Transverse colon (tissue), 4 donors: ENCODE results near the gene REX1BD. TPM values are rescaled to one million over a fixed set of nuclear protein-coding genes. Genes with fewer than 3 reads are reported as not detected.
A peak's percentile ranks its signal among the peaks of the same experiment; 100 is the strongest.

Source experiments
- DNase-seq: peaks from one replicate; pipeline ENCODE4 v3.0.0-alpha.2; 2019
- H3K27ac ChIP-seq, 4 donors: fragments of 200-600 bp; sonication (generic); 2 replicates each; pipeline ENCODE4 v1.5.1; 2016 to 2018; ENCODE audit warnings: inconsistent platforms in 4 of 4
- H3K27me3 ChIP-seq: fragments of 200-600 bp; sonication (generic); 2 replicates; pipeline ENCODE4 v1.5.1; 2017; ENCODE audit warnings: inconsistent platforms
- H3K36me3 ChIP-seq, 4 donors: fragments of 200-600 bp; sonication (generic); 2 replicates each; pipeline ENCODE4 v1.5.1; 2017 to 2019; ENCODE audit warnings: inconsistent platforms in 4 of 4
- H3K4me1 ChIP-seq, 4 donors: fragments of 200-600 bp; sonication (generic); 2 replicates each; pipeline ENCODE4 v1.5.1; 2017 to 2020; ENCODE audit warnings: inconsistent platforms in 4 of 4
- H3K4me3 ChIP-seq, 4 donors: fragments of 200-600 bp; sonication (generic); 1 replicate in 1 of 4; 2 replicates in 3 of 4; pipeline versions ENCODE4 v1.5.1 to v1.6.1; 2017 to 2019; ENCODE audit warnings: inconsistent platforms in 4 of 4
- H3K9me3 ChIP-seq, 2 donors: fragments of 200-600 bp; sonication (generic); 2 replicates each; pipeline ENCODE4 v1.5.1; 2017 to 2019; ENCODE audit warnings: inconsistent platforms in 2 of 2
- EP300 ChIP-seq: sonication (generic); formaldehyde crosslinking; IDR thresholded peaks from one replicate; pipeline ENCODE4 v1.6.1; 2017; ENCODE audit warnings: antibody characterized with exemption, low read depth
- POLR2A ChIP-seq: fragments of 450-650 bp; IDR thresholded peaks from one replicate; pipeline ENCODE4 v1.6.1; 2016; ENCODE audit warnings: antibody characterized with exemption, mild to moderate bottlenecking, moderate library complexity
- POLR2AphosphoS5 ChIP-seq, 3 donors: sonication (generic); formaldehyde crosslinking; IDR thresholded peaks; one replicate each; pipeline ENCODE4 v1.6.1; 2016; ENCODE audit warnings: antibody characterized with exemption in 3 of 3
- WGBS, 2 donors: methylation state at CpG; one replicate each; pipeline ENCODE4 v1.1.5; 2018; ENCODE audit warnings: low coverage in 1 of 2; 5-methylcytosine and 5-hydroxymethylcytosine counted together
- in situ Hi-C, 4 donors: fragments of 200-750 bp; cut with MboI; loops; one replicate each; pipeline versions ENCODE4 v1.15.0 to v1.15.1; 2017; ENCODE audit warnings: low sequenced_read_pairs in 3 of 4, low pct_ligation_motif_present in 1 of 4, low pct_unique_long_range_greater_than_20kb in 1 of 4
- intact Hi-C: fragments of 100-400 bp; cut with DNase I; formaldehyde crosslinking; loops from one replicate; pipeline ENCODE4 v1.15.1; 2023; ENCODE audit warnings: low total_unique reads
- total RNA-seq, 4 donors: library from RNA; depleted of rRNA; stranded (reverse); fragments of >200 nt; gene quantifications; one replicate each; pipeline ENCODE4 v1.1.0, GENCODE V29; 2016
- TF ChIP-seq, protein P1 (sequence below), 5 experiments: fragments of 200-600 bp in 3 of 5; fragments of 450-650 bp in 2 of 5; sonication (generic) in 3 of 5; IDR thresholded peaks; 1 replicate in 2 of 5; 2 replicates in 3 of 5; pipeline ENCODE4 v1.5.1; 2016 to 2017; ENCODE audit warnings: antibody characterized with exemption in 5 of 5, inconsistent platforms in 3 of 5, mild to moderate bottlenecking in 2 of 5, moderate library complexity in 1 of 5

REX1BD gene
- total RNA-seq, 4 donors from 2014 or later, result 75.1 to 171 (median 121) TPM

DNA sequence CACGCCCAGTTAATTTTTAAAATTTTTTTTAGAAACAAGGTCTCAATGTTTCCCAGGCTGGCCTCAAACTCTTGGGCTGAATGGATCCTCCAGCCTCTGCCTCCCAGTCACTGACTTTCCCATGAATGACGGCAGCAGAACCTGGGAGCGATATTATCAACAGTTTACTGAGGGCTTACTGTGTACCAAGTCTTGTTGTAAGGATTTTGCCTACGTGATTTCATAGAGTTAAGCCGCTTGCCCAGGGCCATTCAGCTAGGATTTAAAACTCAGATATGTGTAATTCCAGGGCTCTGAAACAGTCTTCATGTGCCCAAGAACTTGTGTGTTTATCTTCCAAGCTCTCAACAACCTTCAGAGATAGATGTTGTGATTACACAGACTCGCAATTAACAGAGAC lies 37.0 kb upstream of the REX1BD start:
- no peak overlapping the region for H3K27ac ChIP-seq
- H3K4me1 ChIP-seq, result no peaks in the 10 kb centered on the region
- no peak for DNase-seq
- H3K36me3 ChIP-seq, result no peaks in the 10 kb centered on the region
- WGBS, 2 donors, result 48 to 67% methylated on average over 2 to 6 of the region's 6 CpGs
- H3K27me3 ChIP-seq, result no peaks in the 10 kb centered on the region
- intact Hi-C loops (no loop called here), in situ Hi-C loops (no loop called here)
- no peaks in the 10 kb centered on the region for H3K9me3 ChIP-seq
- H3K4me3 ChIP-seq, result no peak overlapping the region
- TF ChIP-seq POLR2A, result no peak
- no peak for TF ChIP-seq EP300
- TF ChIP-seq, protein P1, sequence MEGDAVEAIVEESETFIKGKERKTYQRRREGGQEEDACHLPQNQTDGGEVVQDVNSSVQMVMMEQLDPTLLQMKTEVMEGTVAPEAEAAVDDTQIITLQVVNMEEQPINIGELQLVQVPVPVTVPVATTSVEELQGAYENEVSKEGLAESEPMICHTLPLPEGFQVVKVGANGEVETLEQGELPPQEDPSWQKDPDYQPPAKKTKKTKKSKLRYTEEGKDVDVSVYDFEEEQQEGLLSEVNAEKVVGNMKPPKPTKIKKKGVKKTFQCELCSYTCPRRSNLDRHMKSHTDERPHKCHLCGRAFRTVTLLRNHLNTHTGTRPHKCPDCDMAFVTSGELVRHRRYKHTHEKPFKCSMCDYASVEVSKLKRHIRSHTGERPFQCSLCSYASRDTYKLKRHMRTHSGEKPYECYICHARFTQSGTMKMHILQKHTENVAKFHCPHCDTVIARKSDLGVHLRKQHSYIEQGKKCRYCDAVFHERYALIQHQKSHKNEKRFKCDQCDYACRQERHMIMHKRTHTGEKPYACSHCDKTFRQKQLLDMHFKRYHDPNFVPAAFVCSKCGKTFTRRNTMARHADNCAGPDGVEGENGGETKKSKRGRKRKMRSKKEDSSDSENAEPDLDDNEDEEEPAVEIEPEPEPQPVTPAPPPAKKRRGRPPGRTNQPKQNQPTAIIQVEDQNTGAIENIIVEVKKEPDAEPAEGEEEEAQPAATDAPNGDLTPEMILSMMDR (IDR thresholded peaks at IDR 0.05), result no peak
- no peak for TF ChIP-seq POLR2AphosphoS5 (IDR thresholded peaks at IDR 0.05)

DNA sequence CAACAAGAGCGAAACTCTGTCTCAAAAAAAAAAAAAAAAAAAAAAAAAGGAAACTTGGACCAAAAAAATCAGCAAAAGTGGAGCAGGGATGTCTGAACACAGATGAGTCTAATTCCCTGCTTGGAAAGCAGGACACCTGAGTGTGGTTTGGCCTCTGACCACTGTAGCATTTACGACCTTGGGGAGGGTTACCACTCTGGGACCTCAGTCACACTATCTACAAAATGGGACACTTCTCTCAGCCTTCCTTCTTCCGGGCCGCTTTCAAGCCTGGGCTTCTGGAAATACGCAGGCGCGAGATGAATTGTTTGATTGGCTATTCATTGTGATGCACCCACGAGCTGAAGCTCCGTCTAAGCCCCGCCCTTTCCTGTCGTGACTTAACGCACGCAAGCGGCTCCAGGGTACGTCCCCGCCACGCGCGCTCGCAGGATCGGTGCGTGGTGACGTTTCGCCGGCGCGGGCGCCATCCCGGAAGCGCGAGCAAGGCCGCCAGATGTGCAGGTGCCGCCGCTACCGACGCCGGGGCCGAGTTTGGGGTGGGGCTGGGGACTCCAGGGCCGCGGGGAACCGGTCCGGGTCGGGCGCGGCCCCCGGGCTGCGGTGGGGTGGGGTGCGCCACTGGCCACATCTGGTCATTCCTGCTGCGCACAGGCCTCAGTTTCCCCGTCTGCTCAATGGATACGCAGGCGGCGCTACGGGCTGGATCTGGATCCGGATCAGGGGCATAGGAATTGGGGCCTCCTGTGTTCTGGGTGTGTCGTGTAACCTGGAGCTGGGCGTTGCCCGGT lies 31.0 kb upstream of the REX1BD start, which contains the start of gene KXD1:
Gene KXD1, plus strand, starts transcription at position 460 of the 791 bp plus-strand sequence. CDS start 4,187 bp downstream, outside the sequence.
- no peaks in the 10 kb centered on the region for H3K27me3 ChIP-seq
- WGBS, 2 donors, result 0 to 2% methylated on average over 3 to 32 of the region's 58 CpGs
- TF ChIP-seq POLR2AphosphoS5 (IDR thresholded peaks at IDR 0.05) (peak; percentile 87 to 98 (median 95)), EP300 (peak; percentile 47), POLR2A (peak; percentile 84)
- TF ChIP-seq, protein P1 (IDR thresholded peaks at IDR 0.05), result no peak
- peak within 1 kb of the TSS; percentile 92 to 97 (median 94) for H3K27ac ChIP-seq
- in situ Hi-C loops (no loop called here), intact Hi-C loops (no loop called here)
- no peaks in the 10 kb centered on the region for H3K9me3 ChIP-seq
- DNase-seq, result peak; percentile 98
- peak within 1 kb of the TSS; percentile 58 to 90 (median 74) for H3K4me3 ChIP-seq
- H3K36me3 ChIP-seq, result peaks cover 0 to 3% (median 0%) of the 10 kb centered on the region in 4 donors
- peaks cover 5 to 19% (median 10%) of the 10 kb centered on the region in 4 donors for H3K4me1 ChIP-seq

DNA sequence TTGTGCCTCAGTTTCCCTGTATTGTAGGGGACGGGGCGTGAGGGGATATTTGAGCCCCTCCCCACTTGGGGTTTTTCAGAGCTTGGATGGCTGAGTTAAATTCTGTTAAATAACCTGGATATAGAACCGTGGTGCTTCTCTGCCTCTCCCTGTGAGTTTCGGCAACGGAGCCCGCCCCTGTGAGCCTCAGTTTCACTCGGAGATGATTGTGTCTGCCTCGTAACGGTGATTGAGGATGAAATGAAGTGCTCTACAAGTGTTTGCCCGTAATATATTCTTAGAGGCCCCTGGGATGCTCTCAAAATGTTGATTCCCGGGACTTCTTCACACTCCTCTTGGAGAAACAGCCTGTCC lies 30.4 kb upstream of the REX1BD start:
- no peak for TF ChIP-seq POLR2AphosphoS5 (IDR thresholded peaks at IDR 0.05)
- TF ChIP-seq, protein P1 (IDR thresholded peaks at IDR 0.05), result no peak
- 3% methylated on average over 11 of the region's 11 CpGs; no CpG with 5 or more reads in 1 of the 2 donors for WGBS, 2 donors
- Histone ChIP-seq H3K9me3 (no peaks in the 10 kb centered on the region), H3K27me3 (no peaks in the 10 kb centered on the region), H3K27ac (peak overlapping the region; percentile 92 to 97 (median 94)), H3K4me1 (peaks cover 5 to 19% (median 10%) of the 10 kb centered on the region in 4 donors), H3K36me3 (peaks cover 0 to 8% (median 0%) of the 10 kb centered on the region in 4 donors), H3K4me3 (peak overlapping the region; percentile 58 to 90 (median 74))
- in situ Hi-C loops (no loop called here), intact Hi-C loops (no loop called here)
- DNase-seq, result no peak

DNA sequence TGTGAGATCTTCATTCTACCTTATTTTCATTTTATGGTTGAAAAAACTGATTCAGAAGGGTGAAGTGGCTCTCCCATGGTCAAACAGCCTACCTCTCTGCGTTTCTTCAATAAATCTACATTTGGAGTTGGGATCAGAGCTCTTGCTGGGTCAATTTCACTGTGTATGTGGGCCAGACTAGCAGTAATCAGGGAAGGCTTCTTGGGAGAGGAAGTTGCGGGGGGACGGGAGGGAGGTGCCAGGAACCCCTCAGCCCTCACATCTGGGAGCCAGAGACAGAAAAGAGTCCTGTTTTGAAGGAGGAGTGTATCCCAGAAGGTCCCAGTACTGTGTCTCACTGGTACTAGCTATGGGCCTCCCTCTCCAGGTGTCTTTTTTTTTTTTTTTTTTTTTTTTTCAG lies 30.0 kb upstream of the REX1BD start:
- in situ Hi-C loops (no loop called here), intact Hi-C loops (no loop called here)
- DNase-seq, result no peak
- TF ChIP-seq EP300 (no peak), POLR2AphosphoS5 (IDR thresholded peaks at IDR 0.05) (no peak), POLR2A (no peak)
- TF ChIP-seq, protein P1 (IDR thresholded peaks at IDR 0.05), result no peak
- peaks cover 5 to 19% (median 10%) of the 10 kb centered on the region in 4 donors for H3K4me1 ChIP-seq
- peaks cover 0 to 8% (median 2%) of the 10 kb centered on the region in 4 donors for H3K36me3 ChIP-seq
- peak overlapping the region; percentile 58 to 90 (median 74) for H3K4me3 ChIP-seq
- peak overlapping the region; percentile 92 to 97 (median 94) for H3K27ac ChIP-seq
- H3K27me3 ChIP-seq, result no peaks in the 10 kb centered on the region
- no peaks in the 10 kb centered on the region for H3K9me3 ChIP-seq
- 55% methylated on average over 3 of the region's 3 CpGs; no CpG with 5 or more reads in 1 of the 2 donors for WGBS, 2 donors
